HL-60 (cell line): ENCODE results near the gene CCDC124.

ENCODE experiments used
- DNase-seq, 2 experiments: peaks; one replicate each; pipeline ENCODE4 v3.0.0-alpha.2; 2010 to 2020; ENCODE audit warnings: low read depth in 1 of 2, low spot score in 1 of 2
- H3K27ac ChIP-seq: fragments of 250-450 bp; sonication (Bioruptor Pico); replicated peaks from 2 replicates; pipeline ENCODE4 v1.5.1; 2020; ENCODE audit warnings: mild to moderate bottlenecking, moderate library complexity
- H3K27me3 ChIP-seq: fragments of 250-450 bp; sonication (Bioruptor Pico); 2 replicates; pipeline ENCODE4 v1.5.1; 2021; ENCODE audit warnings: mild to moderate bottlenecking, moderate library complexity; ENCODE audit not compliant: insufficient read depth, poor library complexity, severe bottlenecking
- H3K4me3 ChIP-seq: replicated peaks from 2 replicates; pipeline ENCODE4 v1.5.1; 2011; ENCODE audit warnings: mild to moderate bottlenecking, control low read depth, low read length; ENCODE audit not compliant: insufficient read depth
- CTCF ChIP-seq: IDR thresholded peaks from one replicate; pipeline ENCODE4 v1.5.1; 2011; ENCODE audit warnings: low read length, control low read depth, inconsistent platforms; ENCODE audit not compliant: insufficient read depth
- GABPA ChIP-seq: IDR thresholded peaks from 2 replicates; pipeline ENCODE4 v1.6.1; 2012; ENCODE audit warnings: low read depth
- POLR2AphosphoS5 ChIP-seq: IDR thresholded peaks from 2 replicates; pipeline ENCODE4 v1.6.1; 2012; ENCODE audit warnings: low read depth
- REST ChIP-seq: IDR thresholded peaks from 2 replicates; pipeline ENCODE4 v1.6.1; 2012; ENCODE audit warnings: low read depth; ENCODE audit not compliant: insufficient replicate concordance
- SPI1 ChIP-seq: IDR thresholded peaks from 2 replicates; pipeline ENCODE4 v1.6.1; 2012; ENCODE audit warnings: low read depth, mild to moderate bottlenecking, borderline replicate concordance

Gene CCDC124

GRCh38 chr19:17902701-17903100, 30.1 kb upstream of the CCDC124 start:
- Histone ChIP-seq H3K4me3 (no peak overlapping the region), H3K27ac (no peak overlapping the region), H3K27me3 (no peaks in the 10 kb centered on the region)
- TF ChIP-seq POLR2AphosphoS5, result no peak
- no peak for TF ChIP-seq REST
- no peak for TF ChIP-seq SPI1
- no peak for TF ChIP-seq GABPA
- TF ChIP-seq CTCF, result no peak
- DNase-seq, result no peak

- Histone ChIP-seq H3K27ac (no peak overlapping the region), H3K4me3 (no peak overlapping the region), H3K27me3 (no peaks in the 10 kb centered on the region)
- TF ChIP-seq SPI1, result no peak
- no peak for TF ChIP-seq CTCF
- no peak for TF ChIP-seq POLR2AphosphoS5
- TF ChIP-seq REST, result no peak
- TF ChIP-seq GABPA, result no peak
- no peak for DNase-seq
Observed at GRCh38 chr19:17908244-17908643, 24.6 kb upstream of the CCDC124 start.

GRCh38 chr19:17909003-17909732, 23.6 kb upstream of the CCDC124 start:
- Histone ChIP-seq H3K4me3 (no peak overlapping the region), H3K27ac (no peak overlapping the region), H3K27me3 (no peaks in the 10 kb centered on the region)
- TF ChIP-seq GABPA (no peak), POLR2AphosphoS5 (no peak), REST (no peak), CTCF (no peak), SPI1 (no peak)
- no peak for DNase-seq
